Natural killer cell (primary cell): ENCODE results near the gene DUSP5. TPM values are rescaled to one million over a fixed set of nuclear protein-coding genes. Genes with fewer than 3 reads are reported as not detected.

Source experiments
- ATAC-seq, 3 donors: fragments of 150-1000 bp in 2 of 3; fragments of 200-7000 bp in 1 of 3; cut with Tn5 transposase; 1 replicate in 1 of 3; 2 replicates in 2 of 3; pipeline ENCODE4 v1.10.0; 2021; ENCODE audit warnings: mild to moderate bottlenecking in 2 of 3, moderate library complexity in 2 of 3
- DNase-seq, 2 donors: peaks; one replicate each; pipeline versions ENCODE4 v3.0.0 to v3.0.0-alpha.2; 2013 to 2021; ENCODE audit warnings: mixed read lengths in 1 of 2
- H3K27ac ChIP-seq: one replicate; pipeline ENCODE4 v1.5.1; 2013; ENCODE audit warnings: mild to moderate bottlenecking, low read length
- H3K27me3 ChIP-seq: one replicate; pipeline ENCODE4 v1.6.1; 2013; ENCODE audit warnings: low read length; ENCODE audit not compliant: control insufficient read depth, insufficient read depth
- H3K36me3 ChIP-seq: one replicate; pipeline ENCODE4 v1.6.1; 2013; ENCODE audit warnings: low read length; ENCODE audit not compliant: control insufficient read depth, insufficient read depth
- H3K4me1 ChIP-seq: one replicate; pipeline ENCODE4 v1.6.1; 2013; ENCODE audit warnings: low read length; ENCODE audit not compliant: control insufficient read depth, insufficient read depth
- H3K4me3 ChIP-seq: one replicate; pipeline ENCODE4 v1.5.1; 2013; ENCODE audit warnings: low read length
- H3K9me3 ChIP-seq: one replicate; pipeline ENCODE4 v1.6.1; 2013; ENCODE audit warnings: low read length; ENCODE audit not compliant: control insufficient read depth, insufficient read depth
- H3K27ac Mint-ChIP-seq, 2 donors: one replicate each; pipeline ENCODE4 v1.8.0; 2022; ENCODE audit warnings: mild to moderate bottlenecking in 2 of 2, mixed read lengths in 2 of 2, moderate library complexity in 1 of 2
- H3K27me3 Mint-ChIP-seq, 2 donors: one replicate each; pipeline ENCODE4 v1.8.0; 2022; ENCODE audit warnings: low read depth in 2 of 2, mixed read lengths in 2 of 2
- H3K36me3 Mint-ChIP-seq: one replicate; pipeline ENCODE4 v1.8.0; 2022; ENCODE audit warnings: mixed read lengths
- H3K4me1 Mint-ChIP-seq, 2 donors: one replicate each; pipeline ENCODE4 v1.8.0; 2022; ENCODE audit warnings: mixed read lengths in 2 of 2
- H3K4me3 Mint-ChIP-seq: one replicate; pipeline ENCODE4 v1.8.0; 2022; ENCODE audit warnings: mild to moderate bottlenecking, moderate library complexity, mixed read lengths
- H3K9me3 Mint-ChIP-seq, 2 donors: one replicate each; pipeline ENCODE4 v1.8.0; 2022; ENCODE audit warnings: mixed read lengths in 2 of 2
- WGBS: methylation state at CpG from one replicate; pipeline ENCODE4 v1.1.7; 2013; ENCODE audit warnings: missing lambda C conversion rate; ENCODE audit not compliant: insufficient coverage; 5-methylcytosine and 5-hydroxymethylcytosine counted together
- intact Hi-C: fragments of 100-400 bp; cut with micrococcal nuclease; formaldehyde crosslinking; loops from one replicate; pipeline ENCODE4 v1.14.2; 2022
- total RNA-seq, 4 donors: library from RNA; stranded (reverse); fragments of 120-200 nt in 1 of 4; gene quantifications; one replicate each; pipeline versions ENCODE4 v1.2.3 to v1.2.4, GENCODE V29; 2013 to 2022
- TF ChIP-seq, protein P1 (sequence below): fragments of 200-600 bp; IDR thresholded peaks from one replicate; pipeline ENCODE4 v1.8.0; 2022; ENCODE audit warnings: antibody characterized with exemption

DUSP5 gene
- total RNA-seq, 3 donors from 2014 or later (not counting 1 experiment from before 2014, with no cell fraction given), result 56.3 to 98.9 (median 69.6) TPM

GRCh38 chr10:110509560-110509959 lies 11.9 kb downstream of the DUSP5 start:
- no peak overlapping the region for H3K4me3 Mint-ChIP-seq
- H3K27ac Mint-ChIP-seq, result no peak overlapping the region
- TF ChIP-seq, protein P1, sequence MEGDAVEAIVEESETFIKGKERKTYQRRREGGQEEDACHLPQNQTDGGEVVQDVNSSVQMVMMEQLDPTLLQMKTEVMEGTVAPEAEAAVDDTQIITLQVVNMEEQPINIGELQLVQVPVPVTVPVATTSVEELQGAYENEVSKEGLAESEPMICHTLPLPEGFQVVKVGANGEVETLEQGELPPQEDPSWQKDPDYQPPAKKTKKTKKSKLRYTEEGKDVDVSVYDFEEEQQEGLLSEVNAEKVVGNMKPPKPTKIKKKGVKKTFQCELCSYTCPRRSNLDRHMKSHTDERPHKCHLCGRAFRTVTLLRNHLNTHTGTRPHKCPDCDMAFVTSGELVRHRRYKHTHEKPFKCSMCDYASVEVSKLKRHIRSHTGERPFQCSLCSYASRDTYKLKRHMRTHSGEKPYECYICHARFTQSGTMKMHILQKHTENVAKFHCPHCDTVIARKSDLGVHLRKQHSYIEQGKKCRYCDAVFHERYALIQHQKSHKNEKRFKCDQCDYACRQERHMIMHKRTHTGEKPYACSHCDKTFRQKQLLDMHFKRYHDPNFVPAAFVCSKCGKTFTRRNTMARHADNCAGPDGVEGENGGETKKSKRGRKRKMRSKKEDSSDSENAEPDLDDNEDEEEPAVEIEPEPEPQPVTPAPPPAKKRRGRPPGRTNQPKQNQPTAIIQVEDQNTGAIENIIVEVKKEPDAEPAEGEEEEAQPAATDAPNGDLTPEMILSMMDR, result no peak
- peaks cover 15% of the 10 kb centered on the region for H3K36me3 Mint-ChIP-seq
- Histone ChIP-seq H3K36me3 (peaks cover 31% of the 10 kb centered on the region), H3K27ac (no peak overlapping the region), H3K4me1 (peaks cover 14% of the 10 kb centered on the region), H3K9me3 (no peaks in the 10 kb centered on the region), H3K4me3 (no peak overlapping the region), H3K27me3 (no peaks in the 10 kb centered on the region)
- ATAC-seq (no peak), DNase-seq (no peak)
- intact Hi-C loops, result no loop called here
- H3K9me3 Mint-ChIP-seq, result no peaks in the 10 kb centered on the region
- peaks cover 16 to 36% of the 10 kb centered on the region in 2 donors for H3K4me1 Mint-ChIP-seq
- 100% methylated on average over 2 of the region's 2 CpGs for WGBS
- no peaks in the 10 kb centered on the region for H3K27me3 Mint-ChIP-seq

GRCh38 chr10:110510086-110510485 lies 12.4 kb downstream of the DUSP5 start:
- H3K36me3 Mint-ChIP-seq, result peaks cover 15% of the 10 kb centered on the region
- H3K27me3 Mint-ChIP-seq, result no peaks in the 10 kb centered on the region
- no peaks in the 10 kb centered on the region for H3K9me3 ChIP-seq
- H3K27ac ChIP-seq, result no peak overlapping the region
- no peak overlapping the region for H3K4me3 Mint-ChIP-seq
- no peak overlapping the region for H3K4me3 ChIP-seq
- no peaks in the 10 kb centered on the region for H3K9me3 Mint-ChIP-seq
- H3K27me3 ChIP-seq, result no peaks in the 10 kb centered on the region
- H3K27ac Mint-ChIP-seq, result no peak overlapping the region
- WGBS, result 97% methylated on average over 9 of the region's 9 CpGs
- DNase-seq (no peak), ATAC-seq (no peak)
- H3K4me1 ChIP-seq, result peaks cover 9% of the 10 kb centered on the region
- intact Hi-C loops, result no loop called here
- H3K36me3 ChIP-seq, result peaks cover 31% of the 10 kb centered on the region
- TF ChIP-seq, protein P1, result no peak
- peaks cover 10 to 31% of the 10 kb centered on the region in 2 donors for H3K4me1 Mint-ChIP-seq

GRCh38 chr10:110510730-110511129 lies 13.0 kb downstream of the DUSP5 start:
- Mint-ChIP-seq H3K36me3 (peaks cover 15% of the 10 kb centered on the region), H3K4me3 (no peak overlapping the region)

More at GRCh38 chr10:110510730-110511129, 13.0 kb downstream of the DUSP5 start:
- peaks cover 8 to 25% of the 10 kb centered on the region in 2 donors for H3K4me1 Mint-ChIP-seq
- H3K27me3 Mint-ChIP-seq, result no peaks in the 10 kb centered on the region
- 93% methylated on average over 3 of the region's 3 CpGs for WGBS
- intact Hi-C loops, result no loop called here
- H3K36me3 ChIP-seq, result peaks cover 31% of the 10 kb centered on the region
- no peaks in the 10 kb centered on the region for H3K9me3 ChIP-seq
- no peaks in the 10 kb centered on the region for H3K9me3 Mint-ChIP-seq
- H3K4me1 ChIP-seq, result peaks cover 3% of the 10 kb centered on the region
- H3K4me3 ChIP-seq, result no peak overlapping the region
- no peak for DNase-seq
- TF ChIP-seq, protein P1, result no peak
- H3K27ac ChIP-seq, result no peak overlapping the region
- H3K27ac Mint-ChIP-seq, result no peak overlapping the region
- no peaks in the 10 kb centered on the region for H3K27me3 ChIP-seq
- ATAC-seq, result no peak
